GM21360 (cell line): ENCODE results near the gene COG5.
"Not testable (repeated sequence)": the region's sequence is repeated elsewhere in the genome, so short reads cannot be mapped to it uniquely, and the experiment has no call there.

Source experiments
- ATAC-seq: cut with Tn5 transposase; IDR thresholded peaks from one replicate; pipeline ENCODE4 v1.9.1; 2021; ENCODE audit warnings: mild to moderate bottlenecking, moderate library complexity; ENCODE audit not compliant: unreplicated experiment

COG5 gene

DNA sequence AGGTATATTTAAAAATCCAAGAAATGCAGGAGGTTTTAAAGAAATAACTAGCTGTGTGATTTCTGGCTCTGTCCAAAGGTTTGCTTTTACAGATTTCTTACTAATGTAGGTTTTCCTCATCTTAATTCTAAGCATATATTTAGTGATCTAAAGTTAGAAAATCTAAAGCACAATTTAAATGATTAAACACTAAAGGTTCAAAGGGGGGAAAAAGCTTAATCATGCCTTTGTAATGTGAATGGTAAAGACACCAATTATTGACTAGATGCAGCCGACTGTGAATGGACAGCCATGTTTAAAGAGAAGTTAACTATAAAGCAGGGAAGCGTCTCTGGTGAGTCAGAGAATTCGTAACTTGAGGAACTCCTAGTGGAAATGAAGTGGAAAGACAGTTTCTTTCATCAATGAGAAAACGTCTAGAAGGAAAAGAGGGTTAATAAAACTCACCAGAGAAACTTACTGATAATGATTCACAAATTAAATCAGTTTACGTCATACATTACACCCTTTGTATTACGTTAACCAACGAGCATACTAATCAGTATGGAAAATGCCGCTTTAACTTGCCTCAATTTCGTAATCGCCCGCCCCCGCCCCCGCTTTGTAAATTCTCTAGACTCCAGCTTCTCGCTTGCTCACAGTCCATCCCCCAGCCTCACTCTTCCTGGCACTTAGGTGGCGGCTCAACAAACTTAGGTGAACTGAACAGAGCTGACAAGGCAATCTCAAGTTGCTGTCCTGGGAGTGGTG is 396.1 kb downstream of the COG5 start:
- ATAC-seq, result no peak

DNA sequence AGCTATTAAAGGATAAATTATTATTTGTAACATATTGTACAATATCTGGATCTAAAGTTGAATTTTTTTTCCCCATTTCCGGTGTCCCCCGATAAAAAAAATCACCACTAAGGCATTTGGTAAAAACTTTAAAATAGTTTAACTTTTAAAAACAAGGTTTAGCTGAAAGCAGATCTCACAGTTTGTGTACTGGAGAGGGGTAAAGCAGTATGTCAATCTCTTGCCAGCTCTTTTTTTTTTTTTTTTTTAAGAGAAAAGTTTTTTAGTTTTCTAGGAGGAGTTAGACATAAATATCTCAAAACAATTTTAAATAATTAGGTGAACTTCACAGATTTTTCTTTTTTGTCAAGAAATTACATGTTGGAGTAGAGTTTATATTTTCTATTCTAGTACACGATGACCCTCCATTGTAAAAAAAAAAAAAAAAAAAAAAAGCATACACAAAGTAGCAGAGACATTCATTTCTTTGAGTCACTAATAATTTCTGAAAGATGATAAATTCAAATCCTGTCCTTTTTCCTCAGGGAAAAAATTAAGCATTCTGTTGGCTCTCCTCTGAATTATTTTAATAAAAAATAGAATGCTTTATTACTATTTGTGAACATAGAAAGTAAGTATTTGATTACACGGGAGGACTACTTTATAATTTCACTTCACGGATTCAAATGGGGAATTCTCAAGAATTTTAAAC is 396.8 kb downstream of the COG5 start:
- ATAC-seq, result no peak

DNA sequence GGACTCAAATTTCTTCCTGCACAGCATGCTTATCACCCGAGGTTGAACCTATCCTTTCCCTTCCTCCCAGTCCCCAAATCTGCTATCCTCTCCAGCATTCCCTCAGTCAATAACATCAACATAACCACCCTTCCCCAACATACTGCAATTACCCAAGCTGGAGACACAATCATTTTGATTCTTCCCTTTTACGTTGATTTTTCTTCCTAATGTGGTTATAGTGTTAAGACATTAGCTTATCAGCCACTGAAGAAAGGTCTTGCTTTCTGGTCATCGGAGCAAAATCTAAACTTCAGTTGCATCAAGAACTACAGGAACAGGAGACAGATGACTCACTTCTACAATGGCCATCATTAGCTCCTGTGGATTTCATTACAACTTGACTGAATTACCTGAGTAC is 398.4 kb downstream of the COG5 start:
- no peak for ATAC-seq

DNA sequence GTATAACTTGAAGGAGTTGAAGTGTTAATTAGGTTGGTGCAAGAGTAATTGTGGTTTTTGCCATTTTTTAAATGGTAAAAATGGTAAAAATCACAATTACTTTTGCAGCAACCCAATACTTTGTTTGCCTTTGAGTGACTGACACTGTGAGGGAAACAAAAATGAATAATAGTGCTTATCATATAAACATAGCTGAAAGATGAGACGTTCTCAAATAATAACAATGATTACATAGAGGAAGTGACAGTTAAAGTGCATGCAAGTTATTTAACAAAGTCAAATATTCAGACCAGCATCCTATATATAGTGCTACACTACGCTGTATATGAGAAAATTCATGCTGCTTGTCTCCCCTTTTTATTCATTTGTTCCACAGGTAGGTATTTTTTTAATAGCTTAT is 399.6 kb downstream of the COG5 start:
- no peak for ATAC-seq

DNA sequence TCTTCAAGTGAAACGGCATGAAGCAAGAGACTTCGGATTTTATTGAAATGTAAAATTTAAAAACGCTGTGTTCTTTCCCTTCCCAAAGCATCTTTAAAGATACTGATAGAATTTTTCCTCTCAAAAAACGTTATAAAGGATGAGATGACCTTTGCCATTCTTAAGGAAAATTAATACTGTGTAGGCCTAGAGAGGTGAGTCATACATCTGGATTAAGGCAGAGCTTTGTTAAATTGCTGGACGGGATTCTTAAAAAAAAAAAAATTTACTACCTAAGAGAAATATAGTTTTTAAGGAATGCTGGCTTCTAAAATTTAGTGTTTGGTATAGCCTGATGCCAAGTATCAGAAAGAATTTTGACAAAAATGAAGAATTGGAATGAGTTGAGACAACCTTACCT is 401.2 kb downstream of the COG5 start:
- no peak for ATAC-seq

DNA sequence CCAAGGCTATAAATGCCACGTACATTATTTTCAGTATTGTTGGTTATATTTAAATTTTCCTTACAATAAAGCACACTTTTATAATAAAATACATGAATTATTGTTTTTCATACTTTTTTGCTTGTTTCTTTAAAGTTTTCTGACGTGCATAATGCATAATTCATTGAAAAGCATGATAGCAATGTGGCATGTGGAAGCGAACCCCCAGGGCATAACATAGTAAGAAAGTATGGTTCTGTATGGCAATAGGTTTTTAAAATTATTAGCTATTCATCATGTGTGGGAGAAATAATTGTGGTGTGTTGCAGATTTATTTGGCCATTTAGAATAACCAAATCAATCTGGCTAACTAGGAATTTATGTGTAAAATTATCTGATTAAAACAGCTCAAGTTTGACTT is 402.3 kb downstream of the COG5 start:
- no peak for ATAC-seq

DNA sequence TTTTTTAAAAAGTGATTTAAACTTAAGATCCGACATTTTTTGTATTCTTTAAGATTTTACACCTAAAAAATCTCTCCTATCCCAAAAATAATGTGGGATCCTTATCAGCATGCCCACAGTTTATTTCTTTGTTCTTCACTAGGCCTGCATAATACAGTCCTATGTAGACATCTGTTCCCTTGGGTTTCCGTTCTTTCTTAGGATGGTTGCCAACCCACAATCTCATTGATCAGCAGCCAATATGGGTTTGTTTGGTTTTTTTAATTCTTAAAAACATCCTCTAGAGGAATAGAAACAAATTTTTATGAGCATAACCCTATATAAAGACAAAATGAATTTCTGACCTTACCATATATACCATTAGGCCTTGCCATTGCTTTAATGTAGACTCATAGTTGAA is 403.3 kb downstream of the COG5 start:
- no peak for ATAC-seq

DNA sequence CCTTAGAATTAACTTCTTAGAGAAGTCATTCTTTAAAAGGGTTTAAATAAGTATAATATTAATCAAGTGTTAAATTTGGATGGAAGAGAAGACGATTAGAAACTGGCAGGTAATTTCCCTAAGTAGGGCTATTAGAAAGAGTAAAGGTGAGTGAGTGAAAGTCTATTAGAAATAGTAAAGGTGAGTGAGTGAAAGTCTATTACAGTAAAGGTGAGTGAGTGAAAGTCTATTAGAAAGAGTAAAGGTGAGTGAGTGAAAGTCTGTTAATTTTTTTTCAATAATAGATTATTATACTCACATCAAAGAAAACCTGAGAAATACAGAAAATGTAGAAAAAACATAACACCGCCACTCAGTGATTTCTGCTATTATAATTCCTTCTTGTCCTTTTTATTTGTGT is 405.7 kb downstream of the COG5 start:
- ATAC-seq, result no peak

DNA sequence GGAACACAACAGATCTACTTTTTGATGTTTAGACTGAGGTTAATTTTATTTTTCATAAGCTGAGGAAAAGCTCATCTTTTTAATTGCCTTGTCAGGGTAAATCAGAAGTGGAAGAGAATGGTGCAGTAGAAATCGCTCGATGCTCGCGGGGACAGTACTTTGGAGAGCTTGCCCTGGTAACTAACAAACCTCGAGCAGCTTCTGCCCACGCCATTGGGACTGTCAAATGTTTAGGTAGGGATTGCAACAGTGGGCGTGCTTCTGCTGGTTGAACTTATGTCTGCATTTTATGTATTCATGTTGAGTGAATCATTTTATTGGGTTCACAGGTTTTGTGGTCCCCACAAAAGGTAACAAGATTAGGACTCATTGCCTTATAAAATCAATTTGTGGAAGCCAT is 406.6 kb downstream of the COG5 start:
- ATAC-seq, result no peak

DNA sequence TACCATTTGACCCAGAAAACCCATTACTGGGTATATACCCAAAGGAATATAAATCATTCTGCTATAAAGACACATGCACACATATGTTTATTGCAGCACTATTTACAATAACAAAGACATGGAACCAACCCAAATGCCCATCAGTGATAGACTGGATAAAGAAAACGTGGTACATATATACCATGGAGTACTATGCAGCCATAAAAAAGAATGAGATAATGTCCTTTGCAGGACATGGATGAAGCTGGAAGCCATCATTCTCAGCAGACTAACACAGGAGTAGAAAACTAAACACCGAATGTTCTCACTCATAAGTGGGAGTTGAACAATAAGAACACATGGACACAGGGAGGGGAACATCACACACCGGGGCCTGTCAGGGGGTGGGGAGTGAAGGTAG is 408.0 kb downstream of the COG5 start:
- ATAC-seq, result not testable (repeated sequence)

DNA sequence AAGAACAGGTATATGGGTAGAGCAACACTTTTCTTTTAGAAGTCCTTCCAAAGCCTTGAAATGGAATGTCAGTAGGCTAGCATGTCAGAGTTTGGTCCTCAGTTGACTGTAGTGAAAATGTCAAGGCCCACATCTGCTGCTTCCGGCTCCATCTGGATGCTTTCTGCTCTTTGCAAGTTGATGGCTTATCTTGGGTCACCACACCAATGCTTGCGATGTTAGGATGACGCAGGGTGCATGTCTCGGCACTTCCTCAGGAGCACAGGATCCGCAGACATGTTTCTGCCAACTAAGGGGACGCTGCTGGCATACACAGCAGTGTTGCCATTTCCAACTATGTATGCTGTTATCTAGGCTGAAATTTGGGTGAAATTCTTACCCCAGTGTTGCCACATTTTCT is 408.9 kb downstream of the COG5 start:
- no peak for ATAC-seq

DNA sequence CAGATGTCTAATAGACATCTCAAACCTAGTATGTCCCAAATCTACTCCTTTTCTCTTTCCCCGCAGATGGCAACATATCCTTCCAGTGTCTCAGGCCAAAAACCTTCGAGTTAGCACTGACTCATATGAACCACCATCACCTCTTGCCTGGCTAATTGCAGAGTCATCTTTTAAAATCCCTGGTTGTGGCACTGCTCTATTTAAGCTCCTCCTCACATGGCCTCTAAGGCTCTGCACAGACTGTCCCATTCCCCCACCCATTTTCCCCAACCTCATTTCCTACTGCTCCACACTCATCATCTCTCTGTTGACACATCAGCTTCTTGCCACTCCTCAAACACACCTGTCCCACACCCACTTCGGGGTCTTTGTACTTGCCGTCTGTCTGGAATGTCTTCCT is 411.7 kb downstream of the COG5 start:
- ATAC-seq, result no peak
